ENCODE data around the gene OR2T27. TPM values are rescaled to one million over a fixed set of nuclear protein-coding genes. Genes with fewer than 3 reads are reported as not detected.

OR2T27 gene
- total and polyA plus RNA-seq, 2 donors (not counting 3 experiments of a cell fraction or from before 2014, with no cell fraction given), result not detected

- H3K9ac ChIP-seq (replicated peaks; ENCODE audit: extremely low read depth, insufficient read depth, low read length), result no peak overlapping the region
- BruUV-seq (replicated peaks), result no TSS peak
- ChIA-PET POLR2A (no interaction called here), CTCF (interaction anchor here (0.9 kb wide), 1 partner anchor 182 kb away, joined by 3 read pairs; no protein-coding TSS in a partner anchor)
- no peaks in the 10 kb centered on the region for H3K4me1 ChIP-seq (ENCODE audit: control insufficient read depth, extremely low read depth, insufficient read depth, low read length)
- H3K27ac ChIP-seq (ENCODE audit: insufficient read depth, low read depth, low read length), result no peak overlapping the region
- H3K27me3 ChIP-seq (ENCODE audit: control insufficient read depth in 2 of 2, insufficient read depth in 2 of 2, low read length in 2 of 2), result no peaks in the 10 kb centered on the region
- H3K36me3 ChIP-seq (ENCODE audit: control insufficient read depth in 2 of 2, extremely low read depth in 1 of 2, insufficient read depth in 2 of 2, low read length in 2 of 2), result no peaks in the 10 kb centered on the region
- no peaks in the 10 kb centered on the region for H4K20me1 ChIP-seq (replicated peaks; ENCODE audit: control insufficient read depth, extremely low read depth, insufficient read depth, low read length)
- no peak overlapping the region for H3K4me2 ChIP-seq (ENCODE audit: insufficient read depth, low read length)
- H2AFZ ChIP-seq (ENCODE audit: low read depth, low read length), result no peak overlapping the region
- no peaks in the 10 kb centered on the region for H3K79me2 ChIP-seq (ENCODE audit: control insufficient read depth, insufficient read depth, low read length)
- H3K9me3 ChIP-seq (replicated peaks; ENCODE audit: control insufficient read depth, insufficient read depth, low read length), result peaks cover 3% of the 10 kb centered on the region
- dilution Hi-C loops (cut with MboI; ENCODE audit: extremely low pct_ligation_motif_present, low sequenced_read_pairs), result no loop called here
- H3K9me1 ChIP-seq (replicated peaks; ENCODE audit: control insufficient read depth, extremely low read depth, insufficient read depth, low read length), result no peaks in the 10 kb centered on the region
- DNase-seq (ENCODE audit: low read depth, low spot score) (no peak), FAIRE-seq (no peak)
- intact Hi-C loops (cut with micrococcal nuclease), result no loop called here
- no peak overlapping the region for H3K4me3 ChIP-seq (replicated peaks in 1 of 3; ENCODE audit: insufficient read depth in 1 of 3, low read depth in 1 of 3, low read length in 3 of 3)
- TF ChIP-seq POLR2AphosphoS5 (IDR thresholded peaks at IDR 0.05; ENCODE audit: insufficient read depth, low read depth, low read length), result no peak
Observed at GRCh38 chr1:248625166-248625565, 30.2 kb downstream of the OR2T27 start.

- POLR2A ChIA-PET, result no interaction called here
- Histone ChIP-seq H2AFZ (ENCODE audit: low read depth, low read length) (no peak overlapping the region), H4K20me1 (replicated peaks; ENCODE audit: control insufficient read depth, extremely low read depth, insufficient read depth, low read length) (no peaks in the 10 kb centered on the region), H3K9me3 (replicated peaks; ENCODE audit: control insufficient read depth, insufficient read depth, low read length) (peaks cover 3% of the 10 kb centered on the region), H3K4me2 (ENCODE audit: insufficient read depth, low read length) (no peak overlapping the region), H3K4me1 (ENCODE audit: control insufficient read depth, extremely low read depth, insufficient read depth, low read length) (no peaks in the 10 kb centered on the region), H3K79me2 (ENCODE audit: control insufficient read depth, insufficient read depth, low read length) (no peaks in the 10 kb centered on the region), H3K27me3 (ENCODE audit: control insufficient read depth in 2 of 2, insufficient read depth in 2 of 2, low read length in 2 of 2) (no peaks in the 10 kb centered on the region), H3K36me3 (ENCODE audit: control insufficient read depth in 2 of 2, extremely low read depth in 1 of 2, insufficient read depth in 2 of 2, low read length in 2 of 2) (no peaks in the 10 kb centered on the region), H3K9ac (replicated peaks; ENCODE audit: extremely low read depth, insufficient read depth, low read length) (no peak overlapping the region), H3K4me3 (replicated peaks in 1 of 3; ENCODE audit: insufficient read depth in 1 of 3, low read depth in 1 of 3, low read length in 3 of 3) (no peak overlapping the region), H3K9me1 (replicated peaks; ENCODE audit: control insufficient read depth, extremely low read depth, insufficient read depth, low read length) (no peaks in the 10 kb centered on the region), H3K27ac (ENCODE audit: insufficient read depth, low read depth, low read length) (no peak overlapping the region)
- TF ChIP-seq, protein P1, sequence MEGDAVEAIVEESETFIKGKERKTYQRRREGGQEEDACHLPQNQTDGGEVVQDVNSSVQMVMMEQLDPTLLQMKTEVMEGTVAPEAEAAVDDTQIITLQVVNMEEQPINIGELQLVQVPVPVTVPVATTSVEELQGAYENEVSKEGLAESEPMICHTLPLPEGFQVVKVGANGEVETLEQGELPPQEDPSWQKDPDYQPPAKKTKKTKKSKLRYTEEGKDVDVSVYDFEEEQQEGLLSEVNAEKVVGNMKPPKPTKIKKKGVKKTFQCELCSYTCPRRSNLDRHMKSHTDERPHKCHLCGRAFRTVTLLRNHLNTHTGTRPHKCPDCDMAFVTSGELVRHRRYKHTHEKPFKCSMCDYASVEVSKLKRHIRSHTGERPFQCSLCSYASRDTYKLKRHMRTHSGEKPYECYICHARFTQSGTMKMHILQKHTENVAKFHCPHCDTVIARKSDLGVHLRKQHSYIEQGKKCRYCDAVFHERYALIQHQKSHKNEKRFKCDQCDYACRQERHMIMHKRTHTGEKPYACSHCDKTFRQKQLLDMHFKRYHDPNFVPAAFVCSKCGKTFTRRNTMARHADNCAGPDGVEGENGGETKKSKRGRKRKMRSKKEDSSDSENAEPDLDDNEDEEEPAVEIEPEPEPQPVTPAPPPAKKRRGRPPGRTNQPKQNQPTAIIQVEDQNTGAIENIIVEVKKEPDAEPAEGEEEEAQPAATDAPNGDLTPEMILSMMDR (IDR thresholded peaks at IDR 0.05; ENCODE audit: extremely low read depth in 1 of 2, insufficient read depth in 1 of 2, low read depth in 1 of 2, low read length in 2 of 2), result peak; percentile 7 to 25
- TF ChIP-seq MYC (IDR thresholded peaks at IDR 0.05; ENCODE audit: low read depth, low read length), result no peak
- DNase-seq (ENCODE audit: low read depth, low spot score) (peak; percentile 13), FAIRE-seq (no peak)
- CTCF ChIA-PET, result interaction anchor here (1.0 to 1.7 kb wide), 2 partner anchors 182 to 184 kb away, joined by 3 to 11 read pairs; no protein-coding TSS in a partner anchor
- dilution Hi-C loops (cut with MboI; ENCODE audit: extremely low pct_ligation_motif_present, low sequenced_read_pairs) (no loop called here), intact Hi-C loops (cut with micrococcal nuclease) (loop anchor here (2.0 kb wide), 1 partner anchor 184 kb away; no protein-coding TSS in a partner anchor)
- BruUV-seq (replicated peaks), result no TSS peak
Observed at GRCh38 chr1:248622570-248623001, 32.7 kb downstream of the OR2T27 start.
